ENCODE data around the gene MED13. TPM values are rescaled to one million over a fixed set of nuclear protein-coding genes. Genes with fewer than 3 reads are reported as not detected.
A peak's percentile ranks its signal among the peaks of the same experiment; 100 is the strongest.

The MED13 gene
- total RNA-seq: 68.8 and 83.7 TPM in 2 replicates
- long read RNA-seq, partial matches to known transcripts: 9 of 22 reads
- long read RNA-seq, other reads (novel, unspliced or antisense): 13 of 22 reads

- H3K27ac Mint-ChIP-seq: peak within 1 kb of the TSS; percentile 100
- DNase-seq (ENCODE audit: low spot score, unreplicated experiment): peak; percentile 43
- no peaks in the 10 kb centered on the region for H3K27me3 Mint-ChIP-seq
- TF ChIP-seq CTCF (IDR thresholded peaks at IDR 0.05; ENCODE audit: unreplicated experiment): no peak
- peaks cover 4% of the 10 kb centered on the region for H3K36me3 Mint-ChIP-seq (ENCODE audit: insufficient read depth)
- peaks cover 38% of the 10 kb centered on the region for H3K4me1 Mint-ChIP-seq (ENCODE audit: low read depth)
- peak within 1 kb of the TSS; percentile 98 for H3K4me3 Mint-ChIP-seq (ENCODE audit: low read depth)
- no peaks in the 10 kb centered on the region for H3K9me3 Mint-ChIP-seq (ENCODE audit: low read depth)
Measured at GRCh38 chr17:62064791-62065563, at the start of gene MED13. Gene MED13 (minus strand): TSS chr17:62065278. CDS start chr17:62065205, 73 bp downstream.

DNA sequence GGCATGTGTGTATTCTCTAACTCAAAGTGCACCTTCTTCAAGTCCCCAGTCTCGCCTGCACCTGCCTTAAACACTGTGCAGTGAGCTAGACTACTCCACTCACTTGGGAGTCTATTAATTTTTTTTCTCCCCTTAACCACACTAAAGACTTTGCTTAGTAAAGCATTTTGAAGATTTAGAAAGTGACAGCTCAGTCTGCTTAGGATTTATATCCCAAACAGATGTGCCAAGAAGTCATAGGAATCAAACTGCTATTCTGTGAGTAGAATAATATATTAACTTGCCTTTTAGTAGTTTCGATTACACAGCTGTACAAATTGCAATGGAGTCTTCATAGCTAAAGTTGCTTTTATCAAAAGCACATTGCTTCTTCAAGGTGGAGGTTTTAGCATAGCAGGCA, 47.2 kb upstream of the MED13 start:
- Mint-ChIP-seq H3K36me3 (ENCODE audit: insufficient read depth) (no peaks in the 10 kb centered on the region), H3K27me3 (no peaks in the 10 kb centered on the region), H3K9me3 (ENCODE audit: low read depth) (peaks cover 8% of the 10 kb centered on the region)

GRCh38 chr17:62111562-62112171, 46.6 kb upstream of the MED13 start:
- Mint-ChIP-seq H3K27me3 (no peaks in the 10 kb centered on the region), H3K4me1 (ENCODE audit: low read depth) (peaks cover 1% of the 10 kb centered on the region), H3K36me3 (ENCODE audit: insufficient read depth) (no peaks in the 10 kb centered on the region), H3K9me3 (ENCODE audit: low read depth) (peaks cover 8% of the 10 kb centered on the region), H3K27ac (no peak overlapping the region), H3K4me3 (ENCODE audit: low read depth) (no peak overlapping the region)
- no peak for TF ChIP-seq CTCF (IDR thresholded peaks at IDR 0.05; ENCODE audit: unreplicated experiment)
- no peak for DNase-seq (ENCODE audit: low spot score, unreplicated experiment)

More for the DNA sequence above, 47.2 kb upstream of the MED13 start:
- H3K4me3 Mint-ChIP-seq (ENCODE audit: low read depth): no peak overlapping the region
- H3K27ac Mint-ChIP-seq: no peak overlapping the region
- no peak for DNase-seq (ENCODE audit: low spot score, unreplicated experiment)
- peaks cover 1% of the 10 kb centered on the region for H3K4me1 Mint-ChIP-seq (ENCODE audit: low read depth)
- TF ChIP-seq CTCF (IDR thresholded peaks at IDR 0.05; ENCODE audit: unreplicated experiment): no peak

DNA sequence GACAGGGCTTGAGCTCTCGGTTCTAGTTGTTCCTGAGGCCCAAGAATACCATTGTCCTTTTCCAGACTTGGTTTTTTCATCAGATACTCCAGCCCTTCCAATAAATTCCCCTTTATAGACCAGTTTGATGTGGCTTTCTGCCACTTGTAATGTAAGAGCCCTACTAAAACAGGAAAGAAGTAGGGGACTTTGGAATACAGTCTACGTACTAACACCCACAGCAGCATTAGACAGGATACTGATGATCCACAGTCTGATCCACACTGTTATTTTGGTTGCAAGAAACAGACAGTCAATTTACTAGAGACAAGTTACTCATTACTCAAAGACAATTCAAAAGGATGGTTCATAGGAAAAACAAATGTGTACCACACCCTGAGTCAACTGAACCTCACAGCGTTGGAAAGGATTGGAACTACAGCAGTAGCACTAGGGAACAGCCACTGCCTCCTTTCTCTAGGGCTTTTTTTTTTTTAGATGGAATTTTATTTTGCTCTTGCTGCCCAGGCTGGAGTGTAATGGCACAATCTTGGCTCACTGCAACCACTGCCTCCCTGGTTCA, 45.9 kb upstream of the MED13 start:
- Mint-ChIP-seq H3K9me3 (ENCODE audit: low read depth) (peaks cover 8% of the 10 kb centered on the region), H3K4me1 (ENCODE audit: low read depth) (peaks cover 1% of the 10 kb centered on the region), H3K27ac (no peak overlapping the region), H3K27me3 (no peaks in the 10 kb centered on the region), H3K4me3 (ENCODE audit: low read depth) (no peak overlapping the region), H3K36me3 (ENCODE audit: insufficient read depth) (no peaks in the 10 kb centered on the region)
- no peak for TF ChIP-seq CTCF (IDR thresholded peaks at IDR 0.05; ENCODE audit: unreplicated experiment)
- DNase-seq (ENCODE audit: low spot score, unreplicated experiment): no peak

DNA sequence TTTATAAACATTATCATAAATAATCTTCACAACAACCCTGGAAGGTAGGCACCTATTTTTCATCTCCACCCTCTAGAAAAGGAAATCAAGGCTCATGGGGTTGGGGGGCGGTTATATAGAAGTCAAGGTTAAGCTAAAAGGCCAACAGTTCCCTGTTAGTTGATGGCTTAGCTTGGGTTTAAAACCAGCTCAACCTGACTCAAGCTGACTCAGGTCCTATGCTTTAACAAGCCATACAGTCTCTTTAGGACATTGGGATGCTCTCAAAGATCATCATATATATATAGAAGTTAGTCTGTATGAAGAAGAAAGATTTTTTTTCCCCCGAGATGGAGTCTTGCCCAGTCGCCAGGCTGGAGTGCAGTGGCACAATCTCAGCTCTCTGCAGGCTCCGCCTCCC, 44.8 kb upstream of the MED13 start:
- no peak for TF ChIP-seq CTCF (IDR thresholded peaks at IDR 0.05; ENCODE audit: unreplicated experiment)
- no peak overlapping the region for H3K4me3 Mint-ChIP-seq (ENCODE audit: low read depth)
- no peak for DNase-seq (ENCODE audit: low spot score, unreplicated experiment)
- peaks cover 1% of the 10 kb centered on the region for H3K4me1 Mint-ChIP-seq (ENCODE audit: low read depth)
- H3K27me3 Mint-ChIP-seq: no peaks in the 10 kb centered on the region
- no peak overlapping the region for H3K27ac Mint-ChIP-seq
- peaks cover 8% of the 10 kb centered on the region for H3K9me3 Mint-ChIP-seq (ENCODE audit: low read depth)
- H3K36me3 Mint-ChIP-seq (ENCODE audit: insufficient read depth): no peaks in the 10 kb centered on the region
